HG03439 (cell line): ENCODE measurements around the gene PRDM4.
A peak's percentile ranks its signal among the peaks of the same experiment; 100 is the strongest.

Source experiments
- ATAC-seq: cut with Tn5 transposase; IDR thresholded peaks from one replicate; pipeline ENCODE4 v1.9.1; 2021; ENCODE audit warnings: mild to moderate bottlenecking, moderate library complexity; ENCODE audit not compliant: unreplicated experiment

Gene PRDM4, protein sequence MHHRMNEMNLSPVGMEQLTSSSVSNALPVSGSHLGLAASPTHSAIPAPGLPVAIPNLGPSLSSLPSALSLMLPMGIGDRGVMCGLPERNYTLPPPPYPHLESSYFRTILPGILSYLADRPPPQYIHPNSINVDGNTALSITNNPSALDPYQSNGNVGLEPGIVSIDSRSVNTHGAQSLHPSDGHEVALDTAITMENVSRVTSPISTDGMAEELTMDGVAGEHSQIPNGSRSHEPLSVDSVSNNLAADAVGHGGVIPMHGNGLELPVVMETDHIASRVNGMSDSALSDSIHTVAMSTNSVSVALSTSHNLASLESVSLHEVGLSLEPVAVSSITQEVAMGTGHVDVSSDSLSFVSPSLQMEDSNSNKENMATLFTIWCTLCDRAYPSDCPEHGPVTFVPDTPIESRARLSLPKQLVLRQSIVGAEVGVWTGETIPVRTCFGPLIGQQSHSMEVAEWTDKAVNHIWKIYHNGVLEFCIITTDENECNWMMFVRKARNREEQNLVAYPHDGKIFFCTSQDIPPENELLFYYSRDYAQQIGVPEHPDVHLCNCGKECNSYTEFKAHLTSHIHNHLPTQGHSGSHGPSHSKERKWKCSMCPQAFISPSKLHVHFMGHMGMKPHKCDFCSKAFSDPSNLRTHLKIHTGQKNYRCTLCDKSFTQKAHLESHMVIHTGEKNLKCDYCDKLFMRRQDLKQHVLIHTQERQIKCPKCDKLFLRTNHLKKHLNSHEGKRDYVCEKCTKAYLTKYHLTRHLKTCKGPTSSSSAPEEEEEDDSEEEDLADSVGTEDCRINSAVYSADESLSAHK

DNA sequence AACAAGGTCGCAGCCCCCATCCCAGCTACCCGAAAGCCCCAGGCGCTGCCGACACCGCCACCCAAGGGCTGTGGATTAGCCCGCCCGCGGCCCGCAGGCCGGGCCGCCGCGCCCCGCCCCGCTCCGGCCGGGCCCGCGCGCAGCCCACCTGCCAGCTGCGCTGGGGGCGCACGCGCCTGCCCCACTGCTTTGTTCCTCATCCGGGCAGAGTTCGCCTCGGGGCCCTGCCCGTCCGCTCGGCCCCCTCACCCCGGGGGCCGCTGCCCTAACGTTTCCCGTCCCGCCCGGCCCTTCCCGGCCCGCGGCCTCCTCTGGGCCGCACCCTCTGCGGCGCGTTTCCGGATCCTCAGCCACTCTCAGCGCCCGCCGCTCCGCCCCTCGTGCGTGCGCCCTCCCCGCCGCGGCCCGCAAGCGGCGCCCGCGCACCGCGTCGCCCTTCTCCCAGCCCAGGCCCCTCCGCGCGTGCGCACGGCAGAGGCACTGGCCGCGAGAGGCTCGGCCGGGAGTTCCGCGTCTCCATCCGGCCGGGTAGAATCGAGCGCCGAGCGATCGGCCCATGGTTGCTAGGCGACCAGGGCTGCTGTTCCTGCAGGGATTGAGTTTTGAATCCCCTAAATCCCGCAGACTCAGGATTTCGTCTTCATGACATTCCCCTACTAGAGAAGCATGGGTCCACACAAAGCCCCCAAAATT is at the start of gene PRDM4:
PRDM4 (minus strand) TSS at position 329 of the 693 bp plus-strand sequence. CDS start 622 bp downstream, outside the sequence.
- peak; percentile 96 for ATAC-seq

DNA sequence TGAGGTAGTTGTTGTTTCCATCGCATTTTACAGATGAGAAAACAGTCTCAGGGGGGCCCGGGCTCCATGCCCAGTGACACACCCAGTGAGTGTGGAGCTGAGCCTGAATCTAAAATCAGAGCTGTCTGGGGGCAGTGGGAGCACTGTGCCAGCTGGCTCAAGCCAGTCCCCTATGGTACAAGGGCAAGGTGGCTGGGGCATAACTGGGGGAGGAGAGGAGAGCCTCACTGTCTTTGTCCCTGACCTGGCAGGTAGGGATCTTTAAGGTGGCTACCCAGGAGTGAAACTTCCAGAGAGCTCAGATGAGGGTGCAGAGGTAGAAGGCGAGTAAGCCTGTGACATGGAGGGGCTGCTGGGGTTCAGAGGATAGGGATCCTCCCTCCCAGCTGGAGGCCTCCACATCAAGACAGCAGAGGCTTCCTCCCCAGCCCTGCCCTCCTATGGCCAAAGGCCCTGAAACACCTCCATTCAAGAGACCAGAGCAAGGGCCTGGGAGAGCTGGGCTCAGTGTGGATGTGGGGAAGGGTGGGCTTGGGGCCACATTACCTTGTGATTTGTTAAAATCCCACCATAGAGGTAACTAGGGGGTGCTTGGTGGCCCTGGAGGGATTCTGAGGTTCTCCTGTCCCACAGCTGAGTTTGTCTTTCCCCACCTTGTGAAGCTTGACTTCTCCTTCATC is 46.7 kb upstream of the PRDM4 start:
- no peak for ATAC-seq

DNA sequence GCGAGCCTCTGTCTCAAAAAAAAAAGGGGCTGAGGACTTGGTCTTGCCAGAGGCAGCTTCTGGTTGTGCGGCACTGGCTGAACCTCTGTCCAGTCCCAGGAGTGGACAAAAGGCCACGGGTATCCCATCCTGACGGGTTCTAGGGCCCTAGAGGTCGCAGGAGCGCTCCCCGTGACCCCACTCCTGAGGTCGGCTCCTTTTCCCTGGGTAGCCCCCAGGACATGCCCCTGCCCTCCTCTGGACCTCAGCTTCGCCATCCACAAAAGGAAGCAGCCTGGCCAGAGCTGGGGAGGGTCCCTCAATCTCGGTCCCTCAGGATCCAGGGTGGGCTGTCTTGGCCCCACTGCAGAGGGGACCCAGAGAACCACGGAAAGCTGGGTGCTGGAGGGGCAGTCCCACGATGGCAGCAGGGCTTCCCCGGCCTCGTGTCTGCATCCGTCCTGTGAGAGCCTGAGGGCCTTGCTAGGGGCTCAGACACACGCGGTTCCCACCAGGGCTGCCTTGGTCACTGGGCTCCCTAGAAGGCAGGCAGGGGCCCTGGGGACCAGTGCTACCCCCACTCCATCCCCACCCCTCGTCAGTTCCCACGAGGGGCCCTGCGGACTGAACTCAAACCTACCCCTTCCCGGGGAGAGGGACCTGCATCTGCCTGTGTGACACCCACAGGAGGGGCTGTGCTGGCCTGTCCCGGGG is 44.7 kb upstream of the PRDM4 start:
- ATAC-seq: no peak

DNA sequence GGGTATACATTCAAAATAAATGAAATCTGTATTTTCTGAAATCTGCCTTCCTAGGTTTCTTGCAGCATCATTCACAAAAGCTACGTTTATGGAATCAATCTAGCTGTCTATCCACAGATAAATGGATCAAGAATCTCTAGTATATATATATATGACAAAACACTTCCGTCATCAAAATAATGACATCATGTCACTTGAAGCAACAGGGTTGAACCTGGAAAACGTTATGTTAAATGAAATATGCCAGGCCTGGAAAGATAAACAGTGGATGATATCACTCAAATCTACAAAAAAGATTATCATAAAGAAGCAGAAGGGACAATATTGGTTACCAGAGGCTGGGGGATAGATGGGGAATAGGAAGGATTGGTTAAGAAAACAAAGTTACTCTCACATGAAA is 42.2 kb upstream of the PRDM4 start:
- no peak for ATAC-seq

DNA sequence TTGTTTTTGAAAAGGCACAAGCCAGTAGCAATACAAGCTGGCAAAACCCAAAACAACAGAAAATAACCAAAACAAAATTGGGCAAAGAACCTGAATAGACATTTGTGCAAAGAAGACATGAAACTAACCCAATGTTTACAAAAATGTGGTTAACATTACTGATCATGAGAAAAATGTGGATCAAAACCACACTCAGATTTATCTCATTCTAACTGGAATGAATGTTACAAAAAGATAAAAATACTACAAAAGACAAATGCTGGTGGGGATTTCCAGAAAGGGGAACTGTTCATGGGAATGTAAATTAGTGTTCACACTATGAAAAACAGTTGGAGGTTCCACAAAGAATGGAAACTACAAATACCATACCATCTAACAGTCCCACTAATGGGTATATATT is 40.2 kb upstream of the PRDM4 start:
- no peak for ATAC-seq

DNA sequence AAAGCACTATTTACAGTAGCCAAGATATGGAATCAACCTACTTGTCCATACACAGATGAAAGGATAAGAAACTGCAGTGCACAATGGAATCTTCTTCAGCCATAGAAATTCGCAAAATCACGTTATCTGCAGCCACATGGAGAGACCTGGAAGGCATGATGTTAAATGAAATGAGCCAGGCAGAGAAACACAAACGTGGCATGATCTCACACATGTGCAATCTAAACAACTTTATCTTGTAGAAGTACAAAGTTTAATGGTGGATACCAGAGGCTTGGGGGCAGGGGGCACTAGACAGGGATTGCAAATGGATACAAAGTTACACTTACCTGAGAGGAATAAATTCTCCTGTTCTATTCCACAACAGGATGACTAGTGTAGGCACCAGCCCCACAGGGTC is 37.6 kb upstream of the PRDM4 start:
- no peak for ATAC-seq

DNA sequence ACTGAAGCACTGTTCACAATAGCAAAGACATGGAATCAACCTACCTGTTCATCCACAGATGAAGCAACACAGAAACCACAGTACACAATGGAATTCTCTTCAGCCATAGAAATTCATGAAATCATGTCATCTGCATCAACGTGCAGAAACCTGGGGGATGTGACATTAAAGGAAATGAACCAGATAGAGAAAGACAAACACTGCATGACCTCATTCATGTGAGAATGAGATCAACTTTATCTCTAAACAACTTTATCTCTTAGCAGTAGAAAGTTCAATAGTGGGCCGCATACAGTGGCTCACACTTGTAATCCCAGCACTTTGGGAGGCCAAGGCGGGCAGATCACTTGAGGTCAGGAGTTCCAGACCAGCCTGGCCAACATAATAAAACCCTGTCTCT is 33.5 kb upstream of the PRDM4 start:
- ATAC-seq: no peak

DNA sequence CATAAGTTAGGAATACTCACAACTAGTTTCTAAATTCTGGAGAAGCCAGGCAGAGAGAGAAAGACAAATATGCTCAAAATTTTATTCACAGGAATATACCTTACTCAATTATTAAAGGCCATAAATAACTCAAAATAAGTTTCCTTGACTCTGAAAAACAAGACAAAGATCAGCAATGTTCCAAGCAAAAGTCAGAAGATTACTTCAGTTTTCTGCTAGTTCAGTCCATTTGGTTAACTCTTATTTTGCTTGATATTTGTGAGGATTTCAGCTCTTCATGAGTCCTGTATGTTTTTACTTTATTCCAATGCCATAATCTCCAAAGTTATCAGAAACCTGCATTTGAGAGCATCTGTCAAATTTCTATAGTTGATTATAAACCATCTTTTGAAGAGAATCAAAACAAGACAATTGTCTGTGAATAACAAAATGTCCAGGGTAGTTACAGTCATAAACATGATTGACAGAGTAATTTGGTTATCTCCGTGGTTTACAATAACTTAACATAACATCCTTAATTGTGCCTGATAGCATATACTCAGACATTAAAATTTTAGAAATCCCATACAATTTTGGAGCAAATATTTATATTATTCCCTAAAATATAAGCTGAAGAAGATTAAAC is 30.6 kb upstream of the PRDM4 start:
- ATAC-seq: no peak

DNA sequence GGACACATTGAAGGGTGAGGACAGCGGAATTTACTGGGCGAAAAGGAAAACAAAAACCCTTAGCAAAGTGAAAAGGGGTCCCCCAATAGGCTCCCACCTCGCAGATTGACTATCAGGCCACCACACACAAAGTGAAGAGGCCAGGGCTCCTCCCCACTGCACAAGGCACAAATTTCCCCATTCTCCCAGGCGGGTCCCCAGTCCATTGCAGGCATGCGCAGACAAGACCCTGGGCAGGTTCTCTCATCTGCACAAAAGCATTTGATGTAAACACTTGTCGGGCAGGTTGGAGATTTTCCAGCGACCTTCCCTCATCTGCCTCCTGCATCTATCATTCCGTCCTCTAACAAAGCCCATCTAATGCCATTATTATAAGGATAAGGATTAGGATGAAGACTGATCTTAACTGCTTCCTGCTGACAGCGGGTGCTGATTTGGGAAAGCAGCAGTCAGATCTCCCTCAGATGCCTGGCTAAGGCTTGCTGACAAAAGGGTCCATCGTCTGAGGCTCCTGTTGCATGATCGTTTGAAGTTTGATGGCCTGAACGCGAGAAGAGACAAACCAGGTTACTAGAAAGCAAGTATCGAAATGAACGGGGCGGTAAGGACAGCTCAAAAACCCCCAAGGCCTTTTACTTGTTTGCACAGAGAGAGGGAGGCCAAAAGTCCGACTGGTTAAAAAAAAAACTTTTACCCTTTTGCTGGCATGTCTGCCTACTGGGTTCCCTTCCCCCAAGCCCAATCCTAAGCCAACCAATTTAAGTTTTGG is 27.9 kb upstream of the PRDM4 start:
- ATAC-seq: no peak

DNA sequence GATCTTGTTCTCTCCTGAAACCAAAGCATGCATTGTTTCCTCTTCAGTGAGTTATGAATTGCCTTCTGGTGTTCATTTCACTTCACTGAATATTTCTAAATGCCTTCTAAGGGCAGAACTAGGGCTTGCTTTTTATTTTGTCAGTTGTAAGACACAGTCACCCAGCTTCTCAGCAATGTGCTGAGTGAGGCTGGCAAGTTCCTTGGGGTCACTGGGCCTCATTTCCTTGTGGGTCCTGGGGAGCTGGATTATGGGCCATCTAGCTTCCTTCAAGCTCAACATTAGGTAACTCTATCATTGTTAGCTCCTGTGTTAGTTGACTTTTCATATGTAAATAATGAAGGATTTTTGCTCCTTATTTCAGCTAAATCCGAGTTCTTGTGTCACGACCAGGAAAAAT is 27.3 kb upstream of the PRDM4 start:
- no peak for ATAC-seq

DNA sequence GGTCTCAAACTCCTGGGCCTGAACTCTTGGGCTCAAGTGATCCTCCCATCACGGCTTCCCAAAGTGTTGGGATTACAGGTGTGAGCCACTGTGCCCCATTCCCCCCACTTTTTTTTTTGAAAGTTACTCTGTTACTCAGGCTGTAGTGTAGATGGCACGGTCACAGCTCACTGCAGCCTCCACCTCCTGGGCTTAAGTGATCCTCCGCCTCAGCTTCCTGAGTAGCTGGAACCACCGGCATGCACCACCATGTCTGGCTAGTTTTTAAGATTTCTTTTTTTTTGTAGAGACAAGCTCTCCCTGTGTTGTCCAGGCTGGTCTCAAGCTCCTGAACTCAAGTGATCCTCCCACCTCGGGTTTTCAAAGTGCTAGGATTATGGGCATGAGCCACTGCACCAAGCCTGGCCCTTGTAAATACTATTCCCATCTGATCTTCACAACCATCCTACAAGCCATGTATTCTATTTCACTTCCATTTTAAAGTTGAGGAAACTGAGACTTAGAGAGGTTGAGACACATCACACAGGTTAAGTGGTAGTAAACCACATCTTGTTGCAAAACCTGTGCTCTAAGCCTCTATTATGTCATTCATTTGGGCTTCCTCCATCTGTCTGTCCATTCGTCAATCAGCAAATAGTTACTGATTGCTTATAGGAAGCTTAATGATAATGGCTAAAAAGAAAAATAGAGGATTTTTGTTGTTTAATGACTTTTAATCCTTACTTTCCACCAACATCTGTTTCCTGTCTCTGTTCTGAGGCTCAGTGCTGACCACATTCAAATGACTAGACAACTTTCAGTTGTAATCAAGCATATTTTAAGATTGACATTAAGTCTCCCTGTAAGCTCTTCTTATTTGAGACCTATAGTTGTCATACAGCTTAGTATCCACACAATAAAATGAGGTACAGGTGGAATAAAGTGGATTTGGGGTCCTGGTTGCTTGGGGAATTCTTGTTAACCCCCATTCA is 22.8 kb upstream of the PRDM4 start:
- peak; percentile 72 for ATAC-seq

DNA sequence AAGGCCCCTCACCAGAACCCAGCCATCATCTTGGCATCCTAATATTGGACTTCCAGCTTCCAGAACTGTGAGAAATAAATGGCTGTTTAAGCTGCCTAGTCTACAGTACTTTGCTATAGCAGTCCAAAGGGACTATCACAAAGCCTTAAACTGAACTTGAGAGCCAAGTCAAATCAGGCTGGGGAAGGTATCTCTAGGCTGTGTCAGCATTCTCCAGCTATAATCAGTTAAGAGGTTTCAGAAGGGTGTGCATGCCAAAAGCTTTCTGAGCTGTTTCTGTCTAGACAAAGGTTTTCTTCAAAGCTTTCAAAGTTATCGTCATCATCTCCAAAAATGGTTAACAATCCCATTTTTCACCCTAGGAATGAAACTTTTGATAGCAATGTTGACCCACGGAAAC is 21.1 kb upstream of the PRDM4 start:
- ATAC-seq: no peak

DNA sequence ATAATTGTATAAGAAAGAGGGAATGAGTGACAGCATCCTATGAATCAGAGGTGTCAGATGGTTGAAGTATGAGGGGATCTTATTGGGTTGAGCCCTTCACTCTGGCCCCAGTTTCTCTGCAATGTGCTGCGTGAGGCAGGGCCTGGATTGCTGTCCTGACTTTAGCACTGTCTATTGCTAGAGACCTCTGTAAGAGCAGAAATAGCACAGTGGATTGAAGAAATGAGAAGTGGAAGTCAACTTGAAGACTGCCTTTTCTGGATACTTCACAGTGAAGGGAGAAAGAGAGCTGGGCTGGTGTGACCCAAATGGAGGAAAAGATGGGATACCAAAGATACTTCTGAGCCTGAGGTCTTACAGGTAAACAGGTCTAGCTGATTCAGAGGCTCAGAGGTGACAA is 19.4 kb upstream of the PRDM4 start:
- ATAC-seq: no peak

DNA sequence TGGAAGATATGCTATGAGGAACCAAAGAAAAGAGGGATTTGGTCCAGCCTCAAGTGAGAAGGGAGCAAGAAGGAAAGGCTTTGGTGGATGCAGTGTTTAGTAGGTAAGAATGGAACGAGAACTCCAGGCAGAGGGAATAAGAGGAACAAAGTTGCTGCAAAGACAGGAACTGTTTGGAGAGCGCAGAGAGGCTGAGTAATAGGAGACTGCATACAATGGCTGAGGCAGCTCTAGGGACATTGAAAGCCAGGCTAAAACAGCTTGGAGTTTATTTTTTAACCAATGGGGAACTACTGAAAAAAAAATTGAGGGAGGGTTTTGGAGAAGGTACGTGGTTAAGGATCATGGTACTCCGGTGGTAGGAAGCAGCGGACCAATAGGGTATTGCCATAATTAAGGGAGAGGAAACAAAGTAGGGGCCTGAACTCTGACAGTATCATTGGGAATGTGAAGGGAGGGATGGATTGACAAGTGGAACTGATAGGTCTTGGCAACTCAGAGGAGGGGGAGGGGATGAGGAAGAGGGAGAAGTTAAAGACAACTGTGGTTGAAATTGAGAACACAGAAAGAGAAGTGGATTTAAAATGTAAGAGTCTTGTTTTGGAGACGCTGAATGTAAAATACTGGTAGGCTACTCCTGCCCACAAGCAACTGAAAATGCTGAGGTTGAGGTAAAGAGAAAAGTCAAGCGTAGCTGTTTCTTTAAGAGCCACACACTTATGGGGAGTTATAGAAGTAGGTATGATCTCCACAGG is 18.3 kb upstream of the PRDM4 start:
- no peak for ATAC-seq

DNA sequence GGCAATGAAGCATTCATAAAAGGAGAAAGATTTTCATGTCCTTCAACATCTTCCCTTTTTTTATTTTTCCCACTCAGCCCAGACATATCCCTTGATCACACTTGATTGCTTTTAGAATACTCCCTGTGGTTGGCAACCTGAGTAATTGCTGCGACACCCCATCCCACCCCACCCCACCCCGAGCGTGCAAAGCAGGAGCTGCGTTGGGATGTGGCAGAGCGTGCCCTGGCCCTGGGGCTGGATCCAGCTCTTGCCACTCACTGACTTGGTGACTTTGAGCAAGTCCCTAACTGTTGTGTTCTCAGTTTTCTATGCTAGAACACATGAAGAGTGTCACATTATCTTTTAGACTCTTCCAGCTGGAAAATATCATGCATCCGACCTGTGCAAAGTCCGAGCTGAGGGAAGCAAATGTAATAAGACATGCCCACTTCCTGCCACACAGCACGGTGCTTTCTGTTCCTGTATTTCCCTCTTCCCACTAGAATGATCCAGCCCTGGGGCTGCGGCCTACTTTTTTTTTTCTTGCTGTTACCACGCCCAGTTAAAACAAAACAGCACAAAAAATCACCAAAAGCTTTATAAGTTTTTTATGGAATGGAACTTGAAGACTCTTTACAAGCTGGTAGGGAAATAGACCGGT is 17.6 kb upstream of the PRDM4 start:
- ATAC-seq: no peak

DNA sequence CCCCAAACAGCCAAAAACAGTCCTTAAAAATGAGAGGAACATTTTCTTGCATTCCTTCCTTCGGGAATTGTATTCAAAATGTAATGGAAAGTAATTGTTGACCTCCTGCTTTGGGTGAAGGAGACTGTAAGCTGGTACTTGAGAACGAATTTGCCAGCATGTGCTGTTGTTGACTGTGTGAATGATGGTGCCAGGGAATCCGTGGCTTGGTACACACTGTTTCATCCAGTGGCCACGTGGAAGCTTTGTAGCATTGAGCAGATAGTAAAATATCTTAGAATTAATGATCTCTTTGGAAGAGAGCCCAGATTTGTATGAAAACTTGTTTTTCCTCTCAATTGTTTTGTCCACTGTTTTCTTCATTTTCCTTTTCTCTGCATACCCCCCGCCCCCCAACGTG is 15.2 kb upstream of the PRDM4 start:
- no peak for ATAC-seq
